Erythroblast (primary cell): ENCODE results near the gene TMEM69.

ENCODE experiments used
- GATA1 ChIP-seq: IDR thresholded peaks from 2 replicates; pipeline ENCODE4 v1.6.1; 2011; ENCODE audit warnings: low read depth, mild to moderate bottlenecking, control low read depth, low read length, moderate library complexity
- POLR2A ChIP-seq: IDR thresholded peaks from 2 replicates; pipeline ENCODE4 v1.6.1; 2011; ENCODE audit warnings: mild to moderate bottlenecking, low read length

DNA sequence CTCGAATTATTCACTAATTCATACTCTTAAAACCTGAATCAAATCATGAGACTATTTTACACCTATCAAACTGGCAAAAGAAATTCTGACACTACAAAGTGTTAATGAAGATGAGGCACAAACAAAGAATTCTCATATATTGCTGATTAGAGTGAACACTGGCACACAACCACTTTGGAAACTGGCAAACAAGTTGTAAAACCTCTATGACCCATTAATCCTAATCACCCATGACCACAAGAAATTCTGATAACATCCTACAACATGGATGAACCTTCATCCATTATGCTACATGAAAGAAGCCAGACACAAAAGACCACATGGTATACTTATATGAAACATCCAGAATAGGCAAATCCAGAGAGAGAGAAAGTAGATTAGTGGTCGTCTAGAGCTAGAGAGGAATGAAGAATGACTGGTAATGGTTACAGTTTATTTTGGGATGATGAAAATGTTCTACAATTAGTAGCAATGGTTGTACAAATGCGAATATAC lies 10.2 kb upstream of the TMEM69 start:
- TF ChIP-seq POLR2A (no peak), GATA1 (no peak)
